ENCODE data around the gene MPDZ.

MPDZ gene, protein sequence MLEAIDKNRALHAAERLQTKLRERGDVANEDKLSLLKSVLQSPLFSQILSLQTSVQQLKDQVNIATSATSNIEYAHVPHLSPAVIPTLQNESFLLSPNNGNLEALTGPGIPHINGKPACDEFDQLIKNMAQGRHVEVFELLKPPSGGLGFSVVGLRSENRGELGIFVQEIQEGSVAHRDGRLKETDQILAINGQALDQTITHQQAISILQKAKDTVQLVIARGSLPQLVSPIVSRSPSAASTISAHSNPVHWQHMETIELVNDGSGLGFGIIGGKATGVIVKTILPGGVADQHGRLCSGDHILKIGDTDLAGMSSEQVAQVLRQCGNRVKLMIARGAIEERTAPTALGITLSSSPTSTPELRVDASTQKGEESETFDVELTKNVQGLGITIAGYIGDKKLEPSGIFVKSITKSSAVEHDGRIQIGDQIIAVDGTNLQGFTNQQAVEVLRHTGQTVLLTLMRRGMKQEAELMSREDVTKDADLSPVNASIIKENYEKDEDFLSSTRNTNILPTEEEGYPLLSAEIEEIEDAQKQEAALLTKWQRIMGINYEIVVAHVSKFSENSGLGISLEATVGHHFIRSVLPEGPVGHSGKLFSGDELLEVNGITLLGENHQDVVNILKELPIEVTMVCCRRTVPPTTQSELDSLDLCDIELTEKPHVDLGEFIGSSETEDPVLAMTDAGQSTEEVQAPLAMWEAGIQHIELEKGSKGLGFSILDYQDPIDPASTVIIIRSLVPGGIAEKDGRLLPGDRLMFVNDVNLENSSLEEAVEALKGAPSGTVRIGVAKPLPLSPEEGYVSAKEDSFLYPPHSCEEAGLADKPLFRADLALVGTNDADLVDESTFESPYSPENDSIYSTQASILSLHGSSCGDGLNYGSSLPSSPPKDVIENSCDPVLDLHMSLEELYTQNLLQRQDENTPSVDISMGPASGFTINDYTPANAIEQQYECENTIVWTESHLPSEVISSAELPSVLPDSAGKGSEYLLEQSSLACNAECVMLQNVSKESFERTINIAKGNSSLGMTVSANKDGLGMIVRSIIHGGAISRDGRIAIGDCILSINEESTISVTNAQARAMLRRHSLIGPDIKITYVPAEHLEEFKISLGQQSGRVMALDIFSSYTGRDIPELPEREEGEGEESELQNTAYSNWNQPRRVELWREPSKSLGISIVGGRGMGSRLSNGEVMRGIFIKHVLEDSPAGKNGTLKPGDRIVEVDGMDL (N-terminal part only)

DNA sequence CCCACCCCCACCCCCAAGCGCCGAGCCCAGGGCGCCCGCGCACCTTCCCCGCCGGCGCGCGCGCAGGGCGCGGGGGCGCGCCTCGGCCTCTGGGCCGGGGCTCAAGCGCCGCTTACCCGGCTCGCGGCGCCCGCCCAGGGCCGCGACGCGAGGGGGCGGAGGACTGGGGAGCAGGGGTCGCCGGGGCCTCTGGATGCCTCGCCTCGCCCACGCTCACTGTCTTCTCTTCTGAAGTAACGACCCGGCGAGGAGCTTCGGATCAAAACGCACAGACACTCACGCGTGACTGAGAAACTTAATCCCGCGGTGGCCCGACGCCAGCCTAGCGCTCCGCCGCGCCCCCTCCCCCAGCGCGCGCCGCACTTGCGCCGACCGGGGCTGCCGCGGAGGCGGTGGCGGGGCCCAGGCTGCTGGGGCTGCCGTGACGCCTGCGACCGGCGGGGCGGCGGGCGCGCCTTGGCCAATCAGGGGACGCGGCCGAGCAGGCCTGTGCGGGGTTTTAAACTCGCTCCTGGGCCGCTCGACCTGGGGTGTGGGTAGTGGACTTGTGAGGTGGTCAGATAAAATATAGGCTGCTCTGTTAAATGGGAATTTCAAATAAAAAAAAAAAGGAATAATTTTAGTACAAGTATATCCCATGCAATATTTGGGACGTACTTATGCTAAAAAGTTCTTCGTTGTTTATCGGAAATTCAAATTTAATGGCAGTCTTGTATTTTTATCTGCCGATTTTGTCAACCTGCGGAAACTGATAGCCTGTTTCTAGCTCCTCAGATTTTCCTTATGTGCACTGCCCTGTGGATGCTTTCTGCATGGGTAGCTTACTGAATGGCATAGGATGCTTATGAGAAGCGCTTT is at the start of gene MPDZ:
Gene MPDZ (minus strand): TSS at position 409 of the 858 bp plus-strand sequence. CDS start 29,377 bp downstream, outside the sequence.
- DNase-seq (ENCODE audit: low read depth in 1 of 2, low spot score in 1 of 2), result no peak

DNA sequence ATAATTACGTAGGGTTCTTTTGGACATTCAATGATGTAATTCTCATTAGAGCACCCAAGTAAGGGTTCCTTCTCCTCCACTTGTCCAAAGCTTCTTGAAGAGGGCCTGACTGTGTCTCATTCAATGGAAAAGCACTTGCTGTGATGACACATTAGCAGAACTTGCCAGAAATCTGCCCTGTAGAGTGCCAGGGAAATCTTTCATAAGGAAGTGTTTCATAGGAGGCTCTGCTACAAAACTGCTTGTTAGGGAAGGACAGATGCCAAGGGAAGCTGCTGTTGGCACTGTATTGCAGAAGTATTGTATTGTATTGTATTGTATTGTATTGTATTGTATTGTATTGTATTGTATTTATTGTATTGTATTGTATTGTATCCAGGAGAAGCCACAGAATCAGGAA is 45.5 kb upstream of the MPDZ start:
- DNase-seq (ENCODE audit: low read depth in 1 of 2, low spot score in 1 of 2), result no peak

DNA sequence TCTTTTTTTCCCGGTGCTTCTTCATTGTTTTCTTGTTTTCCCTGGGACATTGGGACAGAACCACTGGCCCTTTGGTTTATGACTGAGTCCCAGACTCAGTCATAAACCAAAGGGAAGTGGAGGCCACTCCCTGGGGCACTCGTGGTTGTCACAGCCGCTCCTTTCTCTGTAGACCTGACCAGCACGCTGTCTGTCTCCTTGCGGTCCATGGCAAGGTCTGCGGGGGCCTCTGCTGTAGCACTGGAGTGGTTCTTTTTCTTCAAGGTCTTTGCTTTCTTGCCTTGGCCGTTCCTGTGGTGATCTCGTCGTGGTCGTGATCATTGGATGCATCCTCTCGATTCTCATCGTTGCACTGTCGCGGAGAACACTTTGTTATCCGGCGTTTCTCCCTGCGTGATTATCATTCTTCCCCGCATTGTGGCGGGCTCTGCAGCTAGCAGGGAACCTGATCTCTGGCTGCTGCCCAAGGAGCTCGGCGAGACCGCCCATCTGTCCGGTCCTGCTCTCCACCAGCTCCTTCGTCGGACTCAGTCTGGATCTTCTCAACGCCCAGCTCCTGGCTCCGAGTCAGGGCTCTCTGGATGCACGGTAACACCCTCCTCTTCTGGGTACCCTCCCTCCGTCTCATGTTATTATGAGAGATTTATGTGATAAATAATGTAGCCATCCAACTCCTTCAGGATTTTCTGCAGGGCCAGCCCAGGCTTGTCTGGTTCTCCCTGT is 43.5 kb upstream of the MPDZ start:
- DNase-seq (ENCODE audit: low read depth in 1 of 2, low spot score in 1 of 2), result no peak

DNA sequence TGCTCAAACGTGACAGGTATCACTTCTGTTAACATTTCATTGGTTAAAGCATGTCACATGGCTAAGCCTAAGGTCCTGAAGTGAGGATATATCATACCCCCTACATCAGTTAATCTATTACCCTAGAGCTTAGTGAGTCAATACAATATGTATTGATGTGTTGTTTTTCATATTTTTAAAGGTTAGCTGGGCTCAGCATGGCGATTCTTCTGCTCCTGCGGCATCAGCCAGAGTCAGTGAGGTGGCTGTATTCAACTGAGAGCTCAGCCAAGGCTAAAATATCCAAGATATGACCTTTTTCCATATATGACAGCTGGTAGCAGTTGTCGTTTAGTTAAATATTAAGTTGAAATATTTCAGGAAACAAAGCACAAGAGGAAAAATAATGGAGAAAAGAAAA is 38.5 kb upstream of the MPDZ start:
- no peak for DNase-seq (ENCODE audit: low read depth in 1 of 2, low spot score in 1 of 2)

DNA sequence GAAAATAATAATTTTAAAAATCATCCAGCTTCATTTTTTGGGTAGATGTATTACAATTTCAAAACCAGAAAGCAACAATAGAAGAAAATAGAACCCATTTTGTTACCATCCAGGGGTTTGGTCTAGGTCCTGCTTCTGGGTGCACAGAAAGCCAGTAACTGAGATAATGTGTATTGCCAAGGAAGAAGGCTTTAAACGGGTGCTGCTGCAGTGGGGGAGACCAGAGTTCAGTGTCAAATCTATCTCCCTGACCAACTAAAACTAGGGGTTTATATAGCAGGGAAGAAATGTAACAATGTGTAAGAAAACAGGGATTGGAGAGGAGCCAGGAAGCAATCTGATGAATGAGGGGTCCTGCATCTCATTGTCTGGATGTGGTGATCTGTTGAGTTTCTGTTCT is 17.5 kb upstream of the MPDZ start:
- DNase-seq (ENCODE audit: low read depth in 1 of 2, low spot score in 1 of 2), result no peak

DNA sequence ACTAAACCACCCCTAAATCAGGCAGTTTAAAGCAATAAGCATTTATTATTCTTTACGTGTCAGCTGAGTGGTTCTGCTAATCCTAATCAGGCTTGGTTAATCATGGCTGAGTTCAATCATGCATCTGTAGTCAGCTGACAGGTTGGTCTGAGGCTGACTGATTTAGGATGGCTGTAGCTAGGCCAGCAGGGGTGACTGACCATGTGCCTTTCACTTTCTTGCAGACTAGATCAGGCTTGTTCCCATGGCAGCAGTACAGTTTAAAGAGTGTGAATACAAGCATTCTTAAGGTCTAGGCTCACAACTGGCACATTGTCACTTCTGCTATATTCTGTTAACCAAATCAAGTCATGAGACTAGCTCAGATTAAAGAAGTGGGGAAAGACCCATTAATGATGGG is 16.1 kb upstream of the MPDZ start:
- no peak for DNase-seq (ENCODE audit: low read depth in 1 of 2, low spot score in 1 of 2)

DNA sequence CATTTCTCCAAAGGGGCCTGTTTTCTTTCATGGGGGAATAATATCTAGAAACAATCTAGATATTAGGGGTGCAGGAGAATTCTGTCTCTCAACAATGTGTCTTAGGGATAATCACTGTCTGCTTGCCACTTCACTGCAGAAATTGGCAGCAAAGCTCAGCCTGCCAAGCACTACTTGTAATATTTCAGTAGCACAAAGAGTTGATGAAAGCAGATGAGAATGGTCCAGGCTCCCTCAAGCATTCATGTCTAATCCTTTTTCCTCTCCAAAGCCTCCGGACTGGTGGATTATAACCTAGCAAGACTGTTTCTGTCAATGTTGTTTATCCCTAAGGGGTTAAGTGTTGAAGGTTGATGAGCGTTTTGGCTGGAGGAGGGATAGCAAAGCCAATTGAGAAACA is 13.3 kb upstream of the MPDZ start:
- no peak for DNase-seq (ENCODE audit: low read depth in 1 of 2, low spot score in 1 of 2)

DNA sequence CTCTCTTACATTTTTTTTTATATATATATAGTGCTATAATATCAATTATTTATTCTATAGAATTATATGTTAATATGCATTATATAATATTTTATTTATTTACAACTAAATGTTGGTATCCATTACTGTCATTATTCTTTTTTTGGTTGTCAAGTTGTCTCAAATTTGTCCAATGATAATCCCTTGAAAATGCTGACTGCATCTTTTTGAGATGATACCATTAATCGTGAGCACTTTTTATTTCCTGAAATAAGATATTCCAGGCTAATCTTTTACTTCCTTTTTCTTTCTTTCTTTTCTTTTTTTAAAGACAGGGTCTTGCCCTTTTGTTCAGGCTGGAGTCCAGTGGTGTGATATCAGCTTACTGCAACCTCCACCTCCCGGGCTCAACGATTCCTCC is 12.7 kb upstream of the MPDZ start:
- DNase-seq (ENCODE audit: low read depth in 1 of 2, low spot score in 1 of 2), result no peak

DNA sequence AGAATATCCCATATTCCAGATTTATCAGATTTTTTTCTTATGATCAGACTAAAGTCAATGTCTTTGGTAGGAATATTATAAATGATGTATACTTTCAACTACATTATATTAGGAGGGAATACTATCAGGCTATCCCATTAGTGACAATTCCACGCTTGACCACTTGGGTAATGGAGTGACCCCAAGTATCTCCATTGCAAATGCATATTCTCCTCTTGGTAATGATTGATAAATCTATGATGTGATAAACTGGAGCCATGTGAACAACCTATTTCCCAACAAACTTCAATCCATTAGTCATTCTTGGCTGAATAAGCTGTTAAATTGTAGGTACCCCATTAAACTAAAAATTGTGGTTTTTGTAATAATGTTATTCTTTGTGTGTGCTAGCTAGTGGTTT is 12.2 kb upstream of the MPDZ start:
- DNase-seq (ENCODE audit: low read depth in 1 of 2, low spot score in 1 of 2), result no peak

DNA sequence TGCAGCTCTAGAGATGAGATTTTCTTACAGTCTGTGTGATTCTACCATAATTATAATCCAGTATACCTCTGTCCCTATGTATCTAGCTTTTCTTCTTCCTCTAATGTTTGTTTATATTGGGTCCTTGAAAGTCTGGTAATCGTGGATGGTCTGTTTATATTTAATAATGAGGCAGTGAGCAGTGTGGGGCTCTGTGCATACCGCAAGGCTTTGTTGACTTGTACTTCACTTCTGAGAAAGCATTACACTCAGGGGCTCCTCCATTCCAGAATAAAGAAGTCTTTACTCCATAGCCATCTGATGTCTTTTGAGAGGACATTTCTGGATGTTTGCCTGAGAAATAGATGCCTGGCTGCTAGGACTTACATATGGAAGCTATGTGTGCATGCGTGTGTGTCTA is 4.5 kb upstream of the MPDZ start:
- no peak for DNase-seq (ENCODE audit: low read depth in 1 of 2, low spot score in 1 of 2)

DNA sequence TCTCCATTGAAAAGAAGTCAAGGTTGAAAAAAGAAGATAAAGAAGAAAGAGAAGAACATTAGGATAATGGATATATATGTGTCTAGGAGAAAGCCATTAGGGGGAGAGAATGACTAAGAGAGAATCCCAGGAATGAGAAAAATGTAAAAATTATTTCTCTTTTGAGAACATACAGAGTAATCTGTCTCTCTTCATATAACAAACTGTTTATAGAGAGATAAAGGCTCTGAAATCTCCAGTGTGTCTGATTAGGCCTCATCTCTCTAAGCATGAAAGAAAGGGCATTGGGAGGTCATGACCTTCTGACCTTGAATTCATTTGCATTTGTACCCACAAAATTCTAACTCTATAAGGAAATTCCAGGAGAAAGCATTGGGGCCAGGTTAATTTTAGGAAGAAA is 3.5 kb upstream of the MPDZ start:
- no peak for DNase-seq (ENCODE audit: low read depth in 1 of 2, low spot score in 1 of 2)

DNA sequence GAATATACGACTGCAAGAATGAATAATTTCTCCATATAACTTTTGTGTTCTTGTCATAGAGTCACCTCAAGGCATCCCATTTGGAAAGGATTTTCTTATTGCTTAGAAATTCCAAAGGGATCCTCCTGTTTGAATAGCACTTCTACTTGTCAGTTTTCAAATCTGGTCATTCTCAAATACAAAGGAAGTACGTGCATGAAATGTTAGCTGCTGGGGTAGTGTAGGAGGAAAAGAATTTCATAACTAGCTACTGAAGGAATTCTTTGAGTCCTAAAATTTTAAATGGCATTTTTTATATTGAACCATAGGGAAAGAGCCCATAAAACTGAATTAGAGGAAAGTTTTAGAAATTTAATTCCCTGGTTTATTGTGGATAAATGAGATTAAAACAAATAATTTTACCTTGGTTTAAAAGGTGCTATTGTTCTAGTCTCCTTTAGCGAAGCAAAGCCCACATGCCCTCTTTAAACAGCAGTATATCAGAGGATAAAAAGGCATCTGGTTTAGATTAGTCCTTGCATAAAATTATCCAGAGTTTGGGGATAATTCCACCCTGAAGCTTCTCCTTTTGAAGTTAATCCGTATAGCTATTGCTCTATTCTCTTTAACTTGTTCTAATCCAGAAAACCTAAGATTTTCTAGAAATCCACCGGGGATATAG is 2.0 kb upstream of the MPDZ start:
- DNase-seq (ENCODE audit: low read depth in 1 of 2, low spot score in 1 of 2), result no peak

DNA sequence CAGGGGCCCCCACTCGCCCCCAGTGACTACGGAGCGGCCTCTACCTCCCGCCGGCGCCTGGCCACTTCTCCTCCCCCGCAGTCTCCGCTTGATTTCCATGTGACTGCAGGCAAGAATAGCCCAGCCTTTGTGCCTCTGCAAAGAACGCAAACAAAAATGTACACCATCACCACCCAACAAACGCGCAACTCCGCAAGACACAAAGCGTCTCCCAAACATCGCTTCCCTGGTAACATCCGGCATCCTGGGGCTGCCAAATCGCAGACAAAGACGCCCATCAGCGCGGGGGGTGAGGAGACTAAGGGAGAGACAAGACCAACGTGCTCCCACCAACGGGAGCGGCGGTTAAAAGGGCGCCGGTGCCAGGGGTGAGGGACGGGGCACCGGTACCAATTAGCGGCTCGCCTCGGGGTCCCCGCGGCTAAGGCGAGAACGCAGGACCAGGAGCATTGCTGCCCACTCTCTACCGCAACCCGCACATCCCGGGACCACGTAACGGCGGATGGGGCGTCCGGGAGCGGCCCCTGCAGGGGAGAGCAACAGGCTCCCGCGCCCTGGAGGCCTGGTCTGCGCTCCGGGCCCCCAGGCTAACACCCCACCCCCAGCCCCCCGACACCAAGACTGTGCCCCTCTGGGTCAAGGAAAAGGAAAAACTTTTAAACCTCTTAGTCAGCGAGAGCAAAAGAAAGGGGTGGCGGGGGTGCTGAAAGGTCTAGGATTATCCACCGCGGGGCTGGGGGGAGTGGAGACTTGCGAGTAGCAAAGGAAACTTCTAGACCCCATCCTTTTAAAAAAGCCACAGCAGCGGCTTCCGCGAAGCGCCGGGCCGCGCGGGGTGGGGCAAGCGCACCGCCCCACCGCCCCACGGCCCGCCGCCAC is 885 bp downstream of the MPDZ start:
- DNase-seq (ENCODE audit: low read depth in 1 of 2, low spot score in 1 of 2), result no peak

DNA sequence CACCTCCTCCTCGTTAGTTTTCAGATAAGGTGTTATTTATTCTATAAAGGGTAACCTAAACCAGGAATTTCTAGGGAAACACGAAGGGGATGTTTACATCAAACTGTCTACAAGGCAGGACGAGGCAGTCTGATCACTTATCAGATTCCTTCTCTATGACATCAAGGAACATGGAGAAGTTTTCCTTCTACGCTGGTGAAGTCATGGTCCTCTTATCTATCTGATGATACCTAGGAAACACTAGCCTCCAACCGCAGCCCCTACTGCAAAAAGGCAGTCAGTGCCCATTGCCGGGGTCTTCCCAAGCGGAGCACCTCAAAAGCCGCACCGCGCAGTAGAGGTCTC is 1.5 kb downstream of the MPDZ start:
- no peak for DNase-seq (ENCODE audit: low read depth in 1 of 2, low spot score in 1 of 2)

DNA sequence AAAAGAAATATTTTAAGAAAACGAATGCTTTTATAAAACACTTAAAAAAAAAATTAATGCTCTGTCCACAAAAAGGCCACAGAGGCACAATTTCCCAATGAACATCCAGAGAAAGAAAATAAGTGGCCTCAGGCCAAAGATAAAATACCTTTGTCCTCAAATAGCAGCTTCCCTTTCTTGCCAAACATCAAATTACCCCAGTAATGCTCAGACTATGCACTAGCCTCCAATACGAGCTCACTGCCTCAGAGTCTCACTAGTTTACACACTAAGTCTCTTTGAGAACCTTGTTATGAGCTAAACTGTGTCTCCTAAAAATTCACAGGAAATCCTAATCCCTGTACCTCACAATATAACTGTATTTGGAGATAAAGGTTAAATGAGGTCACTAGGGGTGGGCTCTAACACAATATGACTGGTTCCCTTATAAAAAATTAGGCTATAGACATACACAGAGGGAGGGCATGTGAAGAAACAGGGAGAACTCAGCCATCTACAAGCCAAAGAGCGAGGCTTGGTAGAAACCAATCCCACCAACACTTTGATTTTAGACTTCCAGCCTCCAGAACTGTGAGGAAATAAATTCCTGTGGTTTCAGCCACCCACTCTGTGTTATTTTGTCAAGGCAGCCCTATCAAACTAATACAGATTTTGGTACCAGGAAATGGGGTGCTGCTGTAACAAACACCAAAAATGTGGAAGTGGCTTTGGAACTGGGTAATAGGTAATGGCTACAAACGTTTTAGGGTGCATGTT is 4.4 kb downstream of the MPDZ start:
- no peak for DNase-seq (ENCODE audit: low read depth in 1 of 2, low spot score in 1 of 2)

DNA sequence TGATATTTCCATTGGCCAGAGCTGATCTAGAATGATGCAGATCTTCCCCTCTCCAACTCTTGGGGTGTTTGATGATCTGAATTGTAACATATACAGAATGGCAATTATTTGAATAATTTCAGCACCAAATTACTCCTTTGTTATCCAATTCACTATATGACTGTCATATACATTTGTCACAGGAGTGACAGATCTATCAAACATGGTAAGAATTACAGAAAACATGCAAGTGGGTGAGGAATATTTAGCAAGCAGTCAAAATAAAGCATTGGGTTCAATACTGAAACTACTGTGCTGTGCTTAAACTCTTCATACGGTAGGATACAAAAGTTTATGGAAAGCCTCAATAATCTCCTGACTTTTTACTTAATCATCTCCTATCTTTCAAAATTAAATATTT is 8.8 kb downstream of the MPDZ start:
- no peak for DNase-seq (ENCODE audit: low read depth in 1 of 2, low spot score in 1 of 2)

DNA sequence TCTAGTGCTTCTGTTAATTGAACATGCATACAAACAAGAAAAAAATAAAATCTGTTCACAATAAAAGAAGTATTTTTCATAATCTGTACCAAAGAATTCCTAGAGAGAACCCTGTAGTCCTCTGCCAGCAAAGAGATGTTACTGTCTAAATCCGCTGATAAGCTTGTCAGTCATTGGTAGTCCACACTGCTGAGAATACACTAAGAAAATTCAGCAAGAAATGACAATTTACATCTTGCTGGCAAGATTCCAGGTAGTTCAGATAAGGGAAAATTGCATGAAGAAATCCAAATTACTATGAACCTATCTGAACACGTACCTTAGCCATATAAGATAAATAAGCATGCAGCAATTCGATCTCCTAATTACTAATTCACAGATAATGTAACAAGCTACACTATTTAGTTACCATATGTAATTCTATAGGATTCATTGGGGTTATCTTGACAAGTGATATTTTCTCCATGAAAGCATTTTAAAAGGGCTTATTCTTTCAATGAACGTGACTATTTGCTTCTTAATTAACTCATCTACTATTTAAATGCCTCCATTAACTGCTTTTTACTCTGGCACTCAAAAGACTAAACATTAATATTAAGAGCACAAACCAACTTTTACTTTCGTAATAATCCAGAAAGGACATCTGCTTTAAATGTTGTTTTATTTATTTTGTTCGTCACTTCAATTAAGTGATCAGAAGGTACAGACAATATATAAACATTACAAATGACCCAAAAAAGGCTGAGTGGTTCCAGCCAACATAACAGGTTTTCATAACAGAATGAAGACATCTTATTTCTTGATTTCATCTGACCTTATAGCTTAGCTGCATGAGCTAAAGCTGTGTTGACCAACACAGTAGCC is 9.7 kb downstream of the MPDZ start:
- no peak for DNase-seq (ENCODE audit: low read depth in 1 of 2, low spot score in 1 of 2)

Measured in activated T-helper 1 cell treated with anti-CD3 and anti-CD28 coated beads, Interleukin-2, amount 50 U/mL, for 16 hours (primary cell).